H9 (cell line): Measurements from ENCODE around the gene CDK14. TPM values are rescaled to one million over a fixed set of nuclear protein-coding genes. Genes with fewer than 3 reads are reported as not detected.

Experiments
- DNase-seq: peaks from one replicate; pipeline ENCODE4 v3.0.0-alpha.2; 2017
- H2AFZ ChIP-seq: one replicate; pipeline ENCODE4 v1.6.1; 2013; ENCODE audit warnings: mild to moderate bottlenecking, low read length, control low read depth, moderate library complexity
- H2AK5ac ChIP-seq: 2 replicates; pipeline ENCODE4 v1.6.1; 2013; ENCODE audit warnings: low read length, control low read depth, mixed read lengths; ENCODE audit not compliant: insufficient read length
- H2BK120ac ChIP-seq: one replicate; pipeline ENCODE4 v1.6.1; 2013; ENCODE audit warnings: low read depth, mild to moderate bottlenecking, low read length, control low read depth, inconsistent platforms; ENCODE audit not compliant: poor library complexity, severe bottlenecking
- H2BK12ac ChIP-seq: 2 replicates; pipeline ENCODE4 v1.6.1; 2013; ENCODE audit warnings: low read length, control low read depth, mixed read lengths, low read depth; ENCODE audit not compliant: insufficient read length
- H2BK15ac ChIP-seq: 2 replicates; pipeline ENCODE4 v1.6.1; 2013; ENCODE audit warnings: low read depth, low read length, control low read depth
- H2BK20ac ChIP-seq: one replicate; pipeline ENCODE4 v1.6.1; 2013; ENCODE audit warnings: low read depth, mild to moderate bottlenecking, low read length, control low read depth, inconsistent platforms; ENCODE audit not compliant: poor library complexity, severe bottlenecking
- H2BK5ac ChIP-seq: 2 replicates; pipeline ENCODE4 v1.6.1; 2013; ENCODE audit warnings: low read length, control low read depth, mixed read lengths; ENCODE audit not compliant: insufficient read length
- H3K14ac ChIP-seq: 2 replicates; pipeline ENCODE4 v1.6.1; 2013; ENCODE audit warnings: low read length, control low read depth; ENCODE audit not compliant: insufficient read depth
- H3K18ac ChIP-seq: 2 replicates; pipeline ENCODE4 v1.6.1; 2013; ENCODE audit warnings: low read depth, mild to moderate bottlenecking, mixed read lengths, low read length, control low read depth; ENCODE audit not compliant: insufficient read length
- H3K23ac ChIP-seq: 2 replicates; pipeline ENCODE4 v1.6.1; 2013; ENCODE audit warnings: low read length, control low read depth, mixed read lengths, low read depth; ENCODE audit not compliant: insufficient read length
- H3K23me2 ChIP-seq: 2 replicates; pipeline ENCODE4 v1.6.1; 2013; ENCODE audit warnings: low read depth, mild to moderate bottlenecking, mixed read lengths, low read length, control low read depth; ENCODE audit not compliant: insufficient read length, poor library complexity, severe bottlenecking
- H3K27ac ChIP-seq: 2 replicates; pipeline ENCODE4 v1.5.1; 2013; ENCODE audit warnings: low read length, control low read depth, mixed read lengths, low read depth; ENCODE audit not compliant: insufficient read length
- H3K27me3 ChIP-seq: 2 replicates; pipeline ENCODE4 v1.6.1; 2013; ENCODE audit warnings: low read length, control low read depth, inconsistent platforms; ENCODE audit not compliant: insufficient read depth
- H3K4ac ChIP-seq: 2 replicates; pipeline ENCODE4 v1.6.1; 2013; ENCODE audit warnings: low read depth, mild to moderate bottlenecking, control low read depth, inconsistent platforms, low read length, moderate library complexity
- H3K4me1 ChIP-seq: 2 replicates; pipeline ENCODE4 v1.6.1; 2013; ENCODE audit warnings: low read length, control low read depth, inconsistent platforms; ENCODE audit not compliant: insufficient read depth
- H3K4me2 ChIP-seq: 2 replicates; pipeline ENCODE4 v1.6.1; 2013; ENCODE audit warnings: low read length, control low read depth, mixed read lengths; ENCODE audit not compliant: insufficient read length, insufficient read depth
- H3K56ac ChIP-seq: 2 replicates; pipeline ENCODE4 v1.6.1; 2013; ENCODE audit warnings: low read depth, mild to moderate bottlenecking, mixed read lengths, low read length, control low read depth; ENCODE audit not compliant: insufficient read length
- H3K79me1 ChIP-seq: 2 replicates; pipeline ENCODE4 v1.6.1; 2013; ENCODE audit warnings: low read depth, mild to moderate bottlenecking, moderate library complexity, low read length, control low read depth, inconsistent platforms; ENCODE audit not compliant: insufficient read depth, poor library complexity, severe bottlenecking
- H3K79me2 ChIP-seq: 2 replicates; pipeline ENCODE4 v1.6.1; 2013; ENCODE audit warnings: low read length, control low read depth, inconsistent platforms; ENCODE audit not compliant: insufficient read depth
- H3K9ac ChIP-seq: 2 replicates; pipeline ENCODE4 v1.6.1; 2013; ENCODE audit warnings: low read length, control low read depth, mixed read lengths; ENCODE audit not compliant: insufficient read length; ENCODE audit errors: extremely low read depth
- H3K9me3 ChIP-seq: one replicate; pipeline ENCODE4 v1.6.1; 2013; ENCODE audit warnings: low read depth, low read length, inconsistent platforms; ENCODE audit not compliant: control insufficient read depth
- H3T11ph ChIP-seq: one replicate; pipeline ENCODE4 v1.6.1; 2013; ENCODE audit warnings: mild to moderate bottlenecking, low read length, control low read depth, inconsistent platforms
- H4K20me1 ChIP-seq: one replicate; pipeline ENCODE4 v1.6.1; 2013; ENCODE audit not compliant: control insufficient read depth, insufficient read length, insufficient read depth
- H4K5ac ChIP-seq: 2 replicates; pipeline ENCODE4 v1.6.1; 2013; ENCODE audit warnings: low read depth, mild to moderate bottlenecking, mixed read lengths, low read length, control low read depth; ENCODE audit not compliant: insufficient read length
- H4K8ac ChIP-seq: replicated peaks from 2 replicates; pipeline ENCODE4 v1.6.1; 2013; ENCODE audit warnings: low read length, control low read depth, mixed read lengths, low read depth; ENCODE audit not compliant: insufficient read length
- H4K91ac ChIP-seq: 2 replicates; pipeline ENCODE4 v1.6.1; 2013; ENCODE audit warnings: low read depth, mild to moderate bottlenecking, moderate library complexity, mixed read lengths, low read length, control low read depth; ENCODE audit not compliant: insufficient read length
- H3K27ac Mint-ChIP-seq, 3 experiments: 2 replicates in 2 of 3; 3 replicates in 1 of 3; pipeline ENCODE4 v1.8.0; 2020 to 2021; ENCODE audit warnings: mixed read lengths in 3 of 3, mild to moderate bottlenecking in 1 of 3, moderate library complexity in 1 of 3
- H3K27me3 Mint-ChIP-seq: 2 replicates; pipeline ENCODE4 v1.8.0; 2021; ENCODE audit warnings: low read depth, mild to moderate bottlenecking, moderate library complexity, mixed read lengths
- H3K36me3 Mint-ChIP-seq, 3 experiments: 2 replicates in 2 of 3; 3 replicates in 1 of 3; pipeline ENCODE4 v1.8.0; 2020 to 2021; ENCODE audit warnings: low read depth in 3 of 3, mixed read lengths in 3 of 3; ENCODE audit not compliant: insufficient read depth in 1 of 3
- H3K4me1 Mint-ChIP-seq, 2 experiments: 2 replicates each; pipeline ENCODE4 v1.8.0; 2020; ENCODE audit warnings: mixed read lengths in 2 of 2
- H3K4me3 Mint-ChIP-seq, 2 experiments: 2 replicates in 1 of 2; 3 replicates in 1 of 2; pipeline ENCODE4 v1.8.0; 2020 to 2021; ENCODE audit warnings: mild to moderate bottlenecking in 2 of 2, mixed read lengths in 2 of 2, moderate library complexity in 1 of 2
- H3K9me3 Mint-ChIP-seq, 2 experiments: 2 replicates in 1 of 2; 3 replicates in 1 of 2; pipeline ENCODE4 v1.8.0; 2020; ENCODE audit warnings: mild to moderate bottlenecking in 2 of 2, mixed read lengths in 2 of 2, moderate library complexity in 1 of 2
- WGBS: extraction: QIAGEN DNeasy Blood & Tissue Kit; methylation state at CpG from one replicate; pipeline ENCODE4 v1.1.7; 2013; ENCODE audit warnings: missing lambda C conversion rate, low lambda C conversion rate, mixed read lengths; ENCODE audit not compliant: insufficient read length; ENCODE audit errors: extremely low coverage; 5-methylcytosine and 5-hydroxymethylcytosine counted together
- total RNA-seq: library from RNA; stranded (reverse); gene quantifications from 2 replicates; pipeline ENCODE4 v1.2.1, GENCODE V29; 2021
- TF ChIP-seq, protein P1 (sequence below): fragments of 200-600 bp; sonication (generic); conservative IDR thresholded peaks from 3 replicates; pipeline ENCODE4 v1.8.0; 2021; ENCODE audit warnings: antibody characterized with exemption, mild to moderate bottlenecking

The CDK14 gene
- total RNA-seq, 1 experiment from 2014 or later: 23.9 TPM

DNA sequence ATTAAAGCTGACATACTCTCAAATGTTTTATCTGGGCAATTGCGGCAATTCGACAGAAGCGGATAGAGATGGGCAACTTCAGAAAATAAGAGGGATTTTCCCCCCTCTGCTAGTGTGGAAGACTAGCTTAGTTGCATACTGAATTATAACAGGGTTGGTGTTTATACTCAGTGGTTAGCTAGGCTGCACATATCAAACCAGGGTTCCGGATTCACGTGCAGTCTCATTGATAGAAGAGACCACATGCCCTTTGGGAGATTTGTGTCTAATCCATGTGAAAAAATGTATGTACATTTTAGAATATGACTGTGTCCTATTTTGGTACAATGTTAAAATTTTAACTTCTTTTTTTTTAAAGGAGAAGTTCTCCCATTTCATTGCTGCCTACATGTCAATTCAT is 531.2 kb downstream of the CDK14 start:
- H3K4me3 Mint-ChIP-seq: no peak overlapping the region

More for the DNA sequence above, 531.2 kb downstream of the CDK14 start:
- Histone ChIP-seq H3K23me2 (no peaks in the 10 kb centered on the region), H4K20me1 (no peaks in the 10 kb centered on the region), H3K56ac (no peak overlapping the region), H3K4ac (no peak overlapping the region), H3K79me1 (no peaks in the 10 kb centered on the region), H3K23ac (no peak overlapping the region), H2BK120ac (no peak overlapping the region), H4K8ac (no peak overlapping the region), H2BK15ac (no peak overlapping the region), H3K4me1 (no peaks in the 10 kb centered on the region), H3K9me3 (no peaks in the 10 kb centered on the region), H3K4me2 (no peak overlapping the region), H2AK5ac (no peak overlapping the region), H3T11ph (no peak overlapping the region), H2BK5ac (no peak overlapping the region), H3K9ac (no peak overlapping the region), H4K5ac (no peak overlapping the region), H3K27ac (no peak overlapping the region), H2BK12ac (no peak overlapping the region), H3K14ac (no peak overlapping the region), H2AFZ (no peak overlapping the region), H3K18ac (no peak overlapping the region), H2BK20ac (no peak overlapping the region), H4K91ac (no peak overlapping the region), H3K79me2 (no peaks in the 10 kb centered on the region), H3K27me3 (no peaks in the 10 kb centered on the region)
- no peak overlapping the region for H3K27ac Mint-ChIP-seq
- H3K9me3 Mint-ChIP-seq: no peaks in the 10 kb centered on the region; a peak in 1 of 5 replicates
- no peaks in the 10 kb centered on the region for H3K27me3 Mint-ChIP-seq
- TF ChIP-seq, protein P1, sequence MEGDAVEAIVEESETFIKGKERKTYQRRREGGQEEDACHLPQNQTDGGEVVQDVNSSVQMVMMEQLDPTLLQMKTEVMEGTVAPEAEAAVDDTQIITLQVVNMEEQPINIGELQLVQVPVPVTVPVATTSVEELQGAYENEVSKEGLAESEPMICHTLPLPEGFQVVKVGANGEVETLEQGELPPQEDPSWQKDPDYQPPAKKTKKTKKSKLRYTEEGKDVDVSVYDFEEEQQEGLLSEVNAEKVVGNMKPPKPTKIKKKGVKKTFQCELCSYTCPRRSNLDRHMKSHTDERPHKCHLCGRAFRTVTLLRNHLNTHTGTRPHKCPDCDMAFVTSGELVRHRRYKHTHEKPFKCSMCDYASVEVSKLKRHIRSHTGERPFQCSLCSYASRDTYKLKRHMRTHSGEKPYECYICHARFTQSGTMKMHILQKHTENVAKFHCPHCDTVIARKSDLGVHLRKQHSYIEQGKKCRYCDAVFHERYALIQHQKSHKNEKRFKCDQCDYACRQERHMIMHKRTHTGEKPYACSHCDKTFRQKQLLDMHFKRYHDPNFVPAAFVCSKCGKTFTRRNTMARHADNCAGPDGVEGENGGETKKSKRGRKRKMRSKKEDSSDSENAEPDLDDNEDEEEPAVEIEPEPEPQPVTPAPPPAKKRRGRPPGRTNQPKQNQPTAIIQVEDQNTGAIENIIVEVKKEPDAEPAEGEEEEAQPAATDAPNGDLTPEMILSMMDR: no peak
- WGBS: no CpG with 5 or more reads among the region's 5 CpGs
- H3K36me3 Mint-ChIP-seq: peaks cover 0 to 4% (median 0%) of the 10 kb centered on the region in 3 experiments; a peak in 2 of 7 replicates
- no peak for DNase-seq
- H3K4me1 Mint-ChIP-seq: peaks cover 19 to 20% of the 10 kb centered on the region in 2 experiments
